ENCODE data around the gene BRINP2. TPM values are rescaled to one million over a fixed set of nuclear protein-coding genes. Genes with fewer than 3 reads are reported as not detected.
"Not testable (repeated sequence)": the region's sequence is repeated elsewhere in the genome, so short reads cannot be mapped to it uniquely, and the experiment has no call there.

The BRINP2 gene
- total RNA-seq, 1 donor from 2014 or later: not detected

DNA sequence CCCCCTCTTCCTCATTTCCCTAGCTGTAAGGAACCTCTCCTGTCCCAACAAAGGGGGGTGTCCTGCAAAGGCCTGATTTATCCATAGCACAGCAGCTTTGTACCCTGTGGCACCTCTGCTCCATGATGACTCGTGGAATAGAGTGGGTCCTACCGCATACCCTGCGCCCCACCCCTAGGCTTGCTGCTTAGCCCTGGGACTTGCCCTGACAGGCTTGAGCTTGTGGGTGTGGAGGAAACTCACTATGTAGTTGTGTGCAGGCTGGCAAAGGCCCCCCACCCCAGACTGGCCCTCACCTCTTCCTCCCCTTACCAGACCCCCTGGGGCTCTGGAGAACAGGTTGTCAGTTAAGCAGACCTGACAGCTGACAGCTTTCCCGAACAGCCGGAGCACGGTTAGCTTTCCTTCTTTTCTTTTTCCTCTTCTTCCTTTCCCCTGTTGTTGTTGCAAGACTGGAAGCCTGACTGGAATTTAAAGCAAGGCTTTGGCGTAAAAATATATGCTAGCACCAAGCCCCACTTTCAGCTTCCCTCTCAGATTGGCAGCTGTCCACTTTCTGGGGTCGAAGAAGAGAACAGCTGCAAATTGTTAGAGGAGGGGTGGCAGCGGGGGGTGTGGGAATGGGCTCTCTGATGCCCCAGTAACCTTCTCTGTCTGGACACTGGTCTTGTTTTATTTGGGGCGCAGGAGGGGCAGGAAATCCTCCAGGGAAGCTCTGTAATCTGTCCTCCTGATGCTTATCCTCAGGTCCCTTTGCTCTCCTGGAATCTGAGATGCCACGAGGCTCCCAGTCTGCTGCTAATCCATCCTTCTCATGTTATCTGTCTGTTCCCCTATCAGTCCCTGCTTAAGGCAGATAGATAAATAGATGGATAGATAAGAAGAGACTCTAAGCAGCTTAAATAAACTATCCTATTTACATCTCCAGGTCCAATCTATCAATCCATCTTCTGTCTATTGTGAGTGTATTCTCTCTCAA, 134.6 kb downstream of the BRINP2 start:
- intact Hi-C loops (cut with micrococcal nuclease): no loop called here
- H3K4me3 Mint-ChIP-seq (ENCODE audit: low read depth): no peak overlapping the region
- H3K27ac Mint-ChIP-seq: no peak overlapping the region
- H3K9me3 Mint-ChIP-seq: no peaks in the 10 kb centered on the region
- no peaks in the 10 kb centered on the region for H3K36me3 Mint-ChIP-seq (ENCODE audit: low read depth)
- H3K27me3 Mint-ChIP-seq (ENCODE audit: low read depth): no peaks in the 10 kb centered on the region
- DNase-seq (ENCODE audit: low spot score): no peak
- no peaks in the 10 kb centered on the region for H3K4me1 Mint-ChIP-seq (ENCODE audit: low read depth)

DNA sequence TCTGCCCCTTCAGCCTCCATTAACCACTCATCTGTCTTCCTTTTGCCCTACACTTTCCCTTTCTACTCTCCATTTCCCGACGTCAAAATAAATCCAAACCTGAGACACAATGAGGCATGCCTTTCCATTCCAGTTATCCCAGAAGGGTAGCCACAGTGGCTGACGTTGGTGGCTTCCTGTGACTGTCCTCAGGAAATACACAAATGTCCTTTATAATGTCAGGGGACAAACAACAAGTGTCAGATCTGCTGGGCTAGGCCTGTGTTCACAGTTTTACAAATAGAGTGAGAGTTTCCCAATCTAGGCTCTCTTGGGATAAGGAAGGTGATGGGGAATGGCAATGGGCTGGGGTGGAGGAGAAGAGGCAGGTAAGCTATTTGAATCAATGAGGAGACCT, 135.3 kb downstream of the BRINP2 start:
- DNase-seq (ENCODE audit: low spot score): no peak
- Mint-ChIP-seq H3K27ac (no peak overlapping the region), H3K4me1 (ENCODE audit: low read depth) (no peaks in the 10 kb centered on the region), H3K4me3 (ENCODE audit: low read depth) (no peak overlapping the region), H3K9me3 (no peaks in the 10 kb centered on the region), H3K27me3 (ENCODE audit: low read depth) (no peaks in the 10 kb centered on the region), H3K36me3 (ENCODE audit: low read depth) (no peaks in the 10 kb centered on the region)
- intact Hi-C loops (cut with micrococcal nuclease): no loop called here

DNA sequence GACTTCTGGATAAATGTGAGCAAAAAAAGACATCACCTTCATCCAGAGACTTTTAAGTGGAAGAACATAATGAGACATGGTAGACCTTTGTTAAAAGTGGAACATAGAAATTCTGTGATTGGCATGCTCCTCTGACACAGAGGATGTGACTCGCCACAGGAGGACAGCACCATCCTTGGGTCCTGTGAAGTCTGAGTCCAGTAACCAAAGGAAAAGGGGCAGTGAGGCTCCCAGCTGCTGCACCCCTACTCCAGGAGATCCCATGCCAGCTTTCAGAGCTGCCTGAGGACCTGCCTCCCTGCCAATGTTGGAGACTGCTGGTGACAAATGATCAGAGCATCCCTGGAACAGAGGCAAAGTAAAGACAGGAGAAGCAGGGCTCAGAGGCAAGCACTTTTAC, 136.2 kb downstream of the BRINP2 start:
- no peak for DNase-seq (ENCODE audit: low spot score)
- H3K4me1 Mint-ChIP-seq (ENCODE audit: low read depth): no peaks in the 10 kb centered on the region
- intact Hi-C loops (cut with micrococcal nuclease): no loop called here
- H3K9me3 Mint-ChIP-seq: no peaks in the 10 kb centered on the region
- H3K4me3 Mint-ChIP-seq (ENCODE audit: low read depth): no peak overlapping the region
- H3K27me3 Mint-ChIP-seq (ENCODE audit: low read depth): no peaks in the 10 kb centered on the region
- H3K27ac Mint-ChIP-seq: no peak overlapping the region
- H3K36me3 Mint-ChIP-seq (ENCODE audit: low read depth): no peaks in the 10 kb centered on the region

DNA sequence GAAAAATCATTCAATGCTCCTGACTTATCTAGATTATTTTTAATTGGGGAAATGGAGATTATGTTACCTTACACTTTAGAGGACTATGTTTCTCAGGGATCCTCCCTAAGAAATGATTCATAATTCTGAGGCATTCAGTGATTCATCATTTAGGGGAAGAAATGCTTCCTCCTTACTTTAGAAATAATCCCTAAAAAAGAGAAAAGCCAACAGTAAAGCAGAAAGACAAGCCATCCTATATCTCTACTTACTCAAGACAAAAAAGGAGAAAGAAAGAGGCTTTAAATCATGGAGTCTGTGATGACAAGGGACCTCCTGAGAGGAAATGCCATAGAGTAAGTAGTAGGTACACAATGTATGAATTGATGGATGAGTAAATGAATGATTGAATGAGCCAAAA, 137.0 kb downstream of the BRINP2 start:
- no peaks in the 10 kb centered on the region for H3K9me3 Mint-ChIP-seq
- H3K27ac Mint-ChIP-seq: no peak overlapping the region
- no peaks in the 10 kb centered on the region for H3K27me3 Mint-ChIP-seq (ENCODE audit: low read depth)
- no peaks in the 10 kb centered on the region for H3K36me3 Mint-ChIP-seq (ENCODE audit: low read depth)
- no peak overlapping the region for H3K4me3 Mint-ChIP-seq (ENCODE audit: low read depth)
- no peaks in the 10 kb centered on the region for H3K4me1 Mint-ChIP-seq (ENCODE audit: low read depth)
- DNase-seq (ENCODE audit: low spot score): no peak
- intact Hi-C loops (cut with micrococcal nuclease): no loop called here

DNA sequence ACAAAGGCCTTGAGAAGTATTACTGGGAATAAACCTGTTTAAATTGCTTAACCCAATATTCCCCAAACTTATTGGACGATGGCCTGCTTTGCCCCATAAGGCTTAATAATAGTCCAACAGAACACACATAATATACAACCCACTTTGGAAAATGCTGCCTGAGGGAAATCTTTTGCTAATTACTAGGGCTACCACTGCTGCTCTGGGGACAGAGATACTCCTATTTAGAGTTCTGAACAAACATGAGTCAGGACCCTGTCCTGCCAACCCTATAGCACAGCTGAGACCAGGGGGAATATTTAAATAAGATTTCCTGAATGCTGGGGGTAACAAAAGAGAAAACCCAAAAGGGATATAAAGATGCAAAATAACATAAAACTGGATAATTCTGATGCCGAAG, 139.1 kb downstream of the BRINP2 start:
- DNase-seq (ENCODE audit: low spot score): no peak
- Mint-ChIP-seq H3K9me3 (no peaks in the 10 kb centered on the region), H3K4me1 (ENCODE audit: low read depth) (no peaks in the 10 kb centered on the region), H3K27me3 (ENCODE audit: low read depth) (no peaks in the 10 kb centered on the region), H3K4me3 (ENCODE audit: low read depth) (no peak overlapping the region), H3K27ac (no peak overlapping the region), H3K36me3 (ENCODE audit: low read depth) (no peaks in the 10 kb centered on the region)
- intact Hi-C loops (cut with micrococcal nuclease): no loop called here

DNA sequence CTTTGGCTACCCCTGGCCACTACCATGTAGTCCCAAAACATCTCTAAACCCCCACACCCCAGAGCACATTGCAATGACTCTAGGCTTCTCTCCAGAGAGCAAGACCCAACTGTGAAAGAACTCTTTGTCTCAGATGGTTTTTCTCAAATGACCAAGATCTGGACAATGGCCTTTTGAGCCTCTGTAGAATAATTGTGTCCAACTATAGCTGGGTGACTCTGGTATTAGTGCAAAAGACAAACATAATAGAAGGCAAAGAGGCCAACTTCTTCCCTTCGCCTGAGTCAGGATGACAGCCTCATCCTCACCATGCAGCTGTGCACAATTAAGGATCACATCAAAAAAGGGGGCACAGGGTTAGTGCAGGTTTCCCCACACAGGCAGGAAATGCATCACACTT, 139.6 kb downstream of the BRINP2 start:
- Mint-ChIP-seq H3K27ac (no peak overlapping the region), H3K4me3 (ENCODE audit: low read depth) (no peak overlapping the region), H3K4me1 (ENCODE audit: low read depth) (no peaks in the 10 kb centered on the region), H3K9me3 (no peaks in the 10 kb centered on the region), H3K36me3 (ENCODE audit: low read depth) (no peaks in the 10 kb centered on the region), H3K27me3 (ENCODE audit: low read depth) (no peaks in the 10 kb centered on the region)
- no peak for DNase-seq (ENCODE audit: low spot score)
- intact Hi-C loops (cut with micrococcal nuclease): no loop called here

DNA sequence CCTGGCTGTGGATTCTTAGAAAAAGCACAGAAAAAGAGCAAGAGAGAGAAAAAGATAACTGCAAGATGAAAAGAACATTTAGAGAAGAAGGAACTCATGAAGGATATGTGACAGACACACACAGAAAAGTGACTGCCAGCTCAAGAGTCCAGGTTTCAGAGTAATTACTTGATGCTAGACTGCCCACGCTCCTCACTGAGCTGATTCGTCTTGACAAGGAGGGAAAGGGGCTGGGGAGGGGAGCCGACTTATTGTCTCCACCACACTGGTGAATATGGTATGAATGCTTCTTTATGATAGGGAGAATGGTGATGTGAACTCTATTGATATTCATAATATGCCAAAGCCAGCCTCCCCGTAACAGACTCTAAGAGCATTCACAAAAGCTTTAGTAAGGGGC, 140.4 kb downstream of the BRINP2 start:
- H3K36me3 Mint-ChIP-seq (ENCODE audit: low read depth): no peaks in the 10 kb centered on the region
- DNase-seq (ENCODE audit: low spot score): no peak
- no peaks in the 10 kb centered on the region for H3K27me3 Mint-ChIP-seq (ENCODE audit: low read depth)
- no peak overlapping the region for H3K27ac Mint-ChIP-seq
- H3K9me3 Mint-ChIP-seq: no peaks in the 10 kb centered on the region
- no peaks in the 10 kb centered on the region for H3K4me1 Mint-ChIP-seq (ENCODE audit: low read depth)
- intact Hi-C loops (cut with micrococcal nuclease): no loop called here
- no peak overlapping the region for H3K4me3 Mint-ChIP-seq (ENCODE audit: low read depth)

DNA sequence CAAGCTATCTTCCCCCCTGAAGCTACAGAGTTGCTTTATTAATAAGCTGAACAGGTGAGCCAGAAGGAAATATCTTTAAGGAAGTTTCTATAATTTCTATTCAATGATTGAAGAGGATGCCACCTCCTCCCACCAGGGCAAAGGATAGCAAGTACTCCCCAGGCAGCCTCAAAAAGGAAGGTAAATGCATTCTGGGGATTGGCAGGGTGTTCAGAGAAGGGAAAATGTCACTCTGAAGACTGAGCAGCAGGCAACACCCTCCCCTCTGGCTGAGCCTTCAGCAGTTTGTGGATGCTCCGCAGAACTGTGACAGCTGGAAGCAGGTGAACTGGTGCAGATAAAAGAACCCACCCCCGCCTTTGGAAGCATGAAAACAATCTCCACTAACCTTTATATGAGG, 140.8 kb downstream of the BRINP2 start:
- no peaks in the 10 kb centered on the region for H3K9me3 Mint-ChIP-seq
- no peak for DNase-seq (ENCODE audit: low spot score)
- no peaks in the 10 kb centered on the region for H3K36me3 Mint-ChIP-seq (ENCODE audit: low read depth)
- intact Hi-C loops (cut with micrococcal nuclease): no loop called here
- H3K27ac Mint-ChIP-seq: no peak overlapping the region
- no peaks in the 10 kb centered on the region for H3K4me1 Mint-ChIP-seq (ENCODE audit: low read depth)
- no peaks in the 10 kb centered on the region for H3K27me3 Mint-ChIP-seq (ENCODE audit: low read depth)
- H3K4me3 Mint-ChIP-seq (ENCODE audit: low read depth): no peak overlapping the region

DNA sequence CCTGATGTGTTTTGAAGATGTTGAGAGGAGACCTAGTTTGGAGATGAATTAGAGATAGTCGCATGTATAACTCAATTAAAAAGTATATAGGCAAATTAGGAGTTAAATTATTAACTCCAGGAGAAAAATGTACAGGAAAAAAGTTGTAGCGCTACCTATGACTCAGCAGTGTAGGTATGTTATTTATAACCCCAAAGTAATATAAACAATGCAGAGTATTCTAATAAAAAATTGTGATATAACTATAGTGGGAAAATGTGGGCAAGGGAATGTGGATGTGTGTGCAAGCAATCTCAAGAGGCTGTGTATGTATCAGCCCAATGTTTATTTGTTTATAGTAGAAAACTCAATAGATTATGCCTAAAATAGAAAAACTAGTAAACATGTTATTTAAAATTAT, 144.5 kb downstream of the BRINP2 start:
- no peaks in the 10 kb centered on the region for H3K27me3 Mint-ChIP-seq (ENCODE audit: low read depth)
- no peak overlapping the region for H3K4me3 Mint-ChIP-seq (ENCODE audit: low read depth)
- DNase-seq (ENCODE audit: low spot score): no peak
- H3K4me1 Mint-ChIP-seq (ENCODE audit: low read depth): no peaks in the 10 kb centered on the region
- no peak overlapping the region for H3K27ac Mint-ChIP-seq
- H3K36me3 Mint-ChIP-seq (ENCODE audit: low read depth): no peaks in the 10 kb centered on the region
- intact Hi-C loops (cut with micrococcal nuclease): no loop called here
- H3K9me3 Mint-ChIP-seq: no peaks in the 10 kb centered on the region

DNA sequence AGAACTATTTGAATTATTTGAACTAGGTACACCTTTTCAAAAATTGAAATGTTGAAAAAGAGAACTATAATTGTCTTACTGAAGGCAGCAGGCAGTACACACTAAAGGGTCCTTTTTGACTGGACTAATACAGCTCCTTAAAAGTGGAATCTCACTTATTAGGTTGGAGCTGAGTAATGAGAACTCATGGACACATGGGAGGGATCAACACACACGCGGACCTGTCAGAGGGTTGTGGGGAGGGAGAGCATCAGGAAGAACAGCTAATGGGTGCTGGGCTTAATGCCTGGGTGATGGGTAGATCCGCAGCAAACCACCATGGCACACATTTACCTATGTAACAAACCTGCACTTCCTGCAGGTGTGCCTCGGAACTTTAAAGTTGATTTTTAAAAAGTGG, 145.0 kb downstream of the BRINP2 start:
- no peak overlapping the region for H3K4me3 Mint-ChIP-seq (ENCODE audit: low read depth)
- H3K27ac Mint-ChIP-seq: no peak overlapping the region
- H3K4me1 Mint-ChIP-seq (ENCODE audit: low read depth): no peaks in the 10 kb centered on the region
- no peaks in the 10 kb centered on the region for H3K9me3 Mint-ChIP-seq
- intact Hi-C loops (cut with micrococcal nuclease): no loop called here
- DNase-seq (ENCODE audit: low spot score): no peak
- H3K36me3 Mint-ChIP-seq (ENCODE audit: low read depth): no peaks in the 10 kb centered on the region
- H3K27me3 Mint-ChIP-seq (ENCODE audit: low read depth): no peaks in the 10 kb centered on the region

DNA sequence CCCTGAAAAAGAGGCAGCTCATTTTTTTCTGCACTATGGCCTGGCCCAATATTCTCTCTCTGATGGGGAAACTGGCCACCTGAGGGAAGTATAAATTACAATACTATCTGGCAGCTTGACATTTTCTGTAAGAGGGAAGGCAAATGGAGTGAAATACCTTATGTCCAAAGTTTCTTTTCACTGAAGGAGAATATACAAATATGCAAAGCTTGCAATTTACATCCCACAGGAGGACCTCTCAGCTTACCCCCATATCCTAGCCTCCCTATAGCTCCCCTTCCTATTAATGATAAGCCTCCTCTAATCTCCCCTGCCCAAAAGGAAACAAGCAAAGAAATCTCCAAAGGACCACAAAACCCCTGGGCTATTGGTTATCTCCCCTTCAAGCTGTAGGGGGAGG, 150.7 kb downstream of the BRINP2 start:
- H3K4me1 Mint-ChIP-seq (ENCODE audit: low read depth); H3K4me3 Mint-ChIP-seq (ENCODE audit: low read depth); H3K36me3 Mint-ChIP-seq (ENCODE audit: low read depth); intact Hi-C loops (cut with micrococcal nuclease); H3K9me3 Mint-ChIP-seq; DNase-seq (ENCODE audit: low spot score); H3K27me3 Mint-ChIP-seq (ENCODE audit: low read depth); H3K27ac Mint-ChIP-seq: not testable (repeated sequence)

DNA sequence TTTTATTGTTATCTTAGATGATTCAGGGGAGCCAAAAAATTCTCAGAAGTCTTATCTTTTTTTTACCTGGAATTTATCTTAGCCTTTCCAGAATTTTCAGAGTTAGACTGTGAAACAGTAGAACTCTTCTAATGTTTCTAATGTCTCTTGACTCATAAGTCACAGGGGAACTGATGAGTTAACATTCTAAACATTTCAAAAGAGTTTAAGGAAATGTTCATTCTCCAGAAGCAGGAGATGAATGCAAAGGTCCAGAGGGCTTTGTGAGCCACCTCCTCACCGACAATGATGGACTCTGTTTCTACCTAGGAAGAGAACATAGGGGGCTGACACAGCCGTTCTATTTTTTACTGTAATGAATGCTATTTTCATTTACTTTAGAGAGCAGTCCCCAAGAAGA, 157.5 kb downstream of the BRINP2 start:
- Mint-ChIP-seq H3K4me3 (ENCODE audit: low read depth) (no peak overlapping the region), H3K27me3 (ENCODE audit: low read depth) (no peaks in the 10 kb centered on the region), H3K4me1 (ENCODE audit: low read depth) (no peaks in the 10 kb centered on the region), H3K9me3 (no peaks in the 10 kb centered on the region), H3K36me3 (ENCODE audit: low read depth) (no peaks in the 10 kb centered on the region), H3K27ac (no peak overlapping the region)
- intact Hi-C loops (cut with micrococcal nuclease): no loop called here
- DNase-seq (ENCODE audit: low spot score): no peak

DNA sequence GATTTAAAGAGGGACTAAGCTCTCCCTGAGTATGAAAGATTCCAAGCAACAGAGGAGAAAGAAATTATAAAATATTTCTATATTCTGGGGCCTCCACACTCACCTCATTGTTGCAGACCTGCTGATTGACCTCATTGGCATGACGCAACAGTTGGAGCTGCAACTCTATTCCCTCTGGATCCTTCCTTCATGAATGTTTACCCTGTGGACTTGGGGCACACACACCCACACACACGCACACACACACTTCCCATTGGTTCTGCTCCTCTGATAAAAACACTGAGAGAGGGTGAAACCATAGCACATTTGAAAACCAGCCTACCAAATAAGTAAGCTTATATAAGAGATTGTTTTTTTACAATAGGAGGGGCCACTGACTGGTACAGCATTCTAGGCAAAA, 159.1 kb downstream of the BRINP2 start:
- no peaks in the 10 kb centered on the region for H3K4me1 Mint-ChIP-seq (ENCODE audit: low read depth)
- no peaks in the 10 kb centered on the region for H3K9me3 Mint-ChIP-seq
- intact Hi-C loops (cut with micrococcal nuclease): no loop called here
- H3K36me3 Mint-ChIP-seq (ENCODE audit: low read depth): no peaks in the 10 kb centered on the region
- H3K4me3 Mint-ChIP-seq (ENCODE audit: low read depth): no peak overlapping the region
- no peak overlapping the region for H3K27ac Mint-ChIP-seq
- DNase-seq (ENCODE audit: low spot score): no peak
- no peaks in the 10 kb centered on the region for H3K27me3 Mint-ChIP-seq (ENCODE audit: low read depth)

Data from activated T-helper 2 cell treated with anti-CD3 and anti-CD28 coated beads, Interferon-gamma antibody, Interleukin-2, Interleukin-4, amounts not matched to agents 10 μg/mL and 5 μg/mL and 100 μg/mL, durations not matched to agents 14 hours and 24 hours and 36 hours (primary cell).